Measurements from ENCODE around the gene RIBC2.

- TF ChIP-seq CTCF (IDR thresholded peaks at IDR 0.05) (no peak), EP300 (IDR thresholded peaks at IDR 0.05) (no peak)
These were observed 7.0 kb downstream of the RIBC2 start for GRCh38 chr22:45420539-45420938.

Measured in sigmoid colon (tissue), 4 donors.